Left renal pelvis (tissue), 4 donors: ENCODE data around the gene SIK3. TPM values are rescaled to one million over a fixed set of nuclear protein-coding genes. Genes with fewer than 3 reads are reported as not detected.
A peak's percentile ranks its signal among the peaks of the same experiment; 100 is the strongest.
"Not testable (repeated sequence)": the region's sequence is repeated elsewhere in the genome, so short reads cannot be mapped to it uniquely, and the experiment has no call there.

Source experiments
- DNase-seq, 4 donors: peaks; one replicate each; pipeline ENCODE4 v3.0.0-alpha.2; 2013; ENCODE audit warnings: low read depth in 4 of 4, low spot score in 3 of 4
- polyA plus RNA-seq, 4 donors: library from polyadenylated mRNA; unstranded; fragments of 120-200 nt; gene quantifications; one replicate each; pipeline ENCODE4 v1.2.1, GENCODE V29; 2013; ENCODE audit not compliant: insufficient read length in 4 of 4

SIK3 gene
- polyA plus RNA-seq, 4 donors, result 23.0 to 44.9 (median 33.6) TPM

- DNase-seq, result no peak
Measured at GRCh38 chr11:116853461-116854073, 244.7 kb downstream of the SIK3 start.

DNA sequence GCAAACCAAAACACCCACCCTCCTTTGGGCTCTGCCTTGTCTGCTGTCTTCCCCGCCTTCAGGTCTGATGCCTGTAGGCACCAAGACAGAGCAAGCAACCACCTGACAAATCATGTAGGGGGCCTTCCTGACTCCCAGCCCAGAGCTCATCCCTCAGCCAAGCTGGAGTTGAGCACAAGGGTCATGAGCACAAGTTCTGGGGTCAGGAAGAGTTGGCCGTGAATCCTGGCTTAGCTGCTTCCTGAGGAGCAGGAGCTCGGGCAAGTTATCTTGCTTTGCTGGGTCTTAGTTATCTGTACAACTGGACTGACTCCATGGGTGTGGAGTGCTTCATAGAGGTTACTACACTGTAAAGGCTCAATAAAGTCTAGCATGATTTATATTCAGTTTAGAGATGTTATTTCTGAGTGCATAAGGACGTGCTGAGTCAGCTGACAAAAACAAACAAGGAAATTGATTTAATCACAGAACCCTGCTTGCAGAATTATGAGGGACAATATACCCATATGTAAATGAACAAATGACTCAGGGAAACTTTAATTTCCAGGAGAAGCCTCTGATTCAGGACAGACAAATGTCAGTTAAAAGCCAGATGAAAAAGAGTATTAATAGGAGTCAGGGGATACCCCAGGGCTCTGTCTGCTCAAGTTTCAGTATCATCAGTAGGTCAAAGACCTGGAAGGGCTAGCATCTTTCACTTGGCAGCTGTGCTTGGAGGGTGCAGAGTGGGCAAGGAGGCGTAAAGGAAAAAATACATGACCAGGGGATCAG, 245.8 kb downstream of the SIK3 start:
- no peak for DNase-seq

GRCh38 chr11:116851626-116852025, 246.6 kb downstream of the SIK3 start:
- no peak for DNase-seq

DNA sequence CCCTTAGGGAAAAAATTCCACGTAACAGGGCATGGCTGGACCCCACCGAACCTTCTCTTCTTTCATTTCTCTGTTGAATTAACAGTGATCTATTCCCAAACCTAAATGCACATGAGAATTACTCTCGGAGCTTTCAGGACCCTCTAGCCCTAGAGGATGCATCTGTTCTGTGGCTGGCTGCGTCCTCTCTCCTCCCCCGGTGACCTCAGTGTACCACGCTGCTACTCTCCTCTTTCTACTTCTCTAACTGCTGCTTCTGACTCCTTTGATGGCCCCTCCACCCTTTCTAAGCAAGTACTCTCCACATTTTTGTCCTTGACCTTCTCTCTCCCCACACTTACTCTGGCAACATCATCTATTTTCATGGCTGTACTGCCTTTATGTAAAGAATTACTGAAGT, 248.7 kb downstream of the SIK3 start:
- no peak for DNase-seq

DNA sequence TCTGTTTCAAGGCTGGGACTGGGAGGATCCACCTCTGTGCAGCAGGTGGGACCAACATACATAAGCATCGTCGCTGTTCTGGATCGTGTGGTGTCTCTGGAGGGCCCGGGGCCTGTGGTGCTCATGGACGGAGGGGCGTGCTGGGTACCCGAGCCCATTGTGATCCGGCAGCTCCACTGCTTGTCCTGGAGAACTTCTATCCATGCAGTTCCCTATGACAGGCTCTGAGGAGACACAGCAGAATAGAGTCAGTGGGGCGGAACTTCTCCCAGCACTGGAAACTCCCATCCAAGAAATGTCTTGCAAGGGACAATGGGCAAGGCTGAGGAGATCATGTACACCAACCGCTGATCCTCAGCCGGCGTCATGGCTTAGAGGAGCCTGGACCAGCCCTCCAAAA, 249.2 kb downstream of the SIK3 start:
- DNase-seq, result no peak

GRCh38 chr11:116847612-116848011, 250.6 kb downstream of the SIK3 start:
- no peak for DNase-seq

DNA sequence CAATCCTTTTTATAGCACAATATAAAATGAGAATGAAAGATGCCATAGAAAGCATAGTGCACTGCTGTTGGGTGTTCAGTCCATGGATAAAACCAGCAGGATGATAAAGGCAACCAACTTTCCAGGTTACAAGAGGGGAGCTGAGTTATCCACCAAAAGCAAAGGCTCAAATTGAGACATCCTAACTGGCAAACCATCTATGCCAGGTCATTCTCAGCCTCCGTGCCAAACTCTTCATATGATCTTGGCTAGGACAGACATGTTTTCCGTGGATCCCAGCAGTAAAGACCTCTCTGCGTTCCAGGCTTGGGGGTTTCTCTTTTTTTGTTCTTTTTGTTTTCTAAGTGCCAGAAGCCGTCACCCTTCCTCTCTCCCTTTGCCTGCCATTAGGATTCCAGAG, 253.5 kb downstream of the SIK3 start:
- no peak for DNase-seq

DNA sequence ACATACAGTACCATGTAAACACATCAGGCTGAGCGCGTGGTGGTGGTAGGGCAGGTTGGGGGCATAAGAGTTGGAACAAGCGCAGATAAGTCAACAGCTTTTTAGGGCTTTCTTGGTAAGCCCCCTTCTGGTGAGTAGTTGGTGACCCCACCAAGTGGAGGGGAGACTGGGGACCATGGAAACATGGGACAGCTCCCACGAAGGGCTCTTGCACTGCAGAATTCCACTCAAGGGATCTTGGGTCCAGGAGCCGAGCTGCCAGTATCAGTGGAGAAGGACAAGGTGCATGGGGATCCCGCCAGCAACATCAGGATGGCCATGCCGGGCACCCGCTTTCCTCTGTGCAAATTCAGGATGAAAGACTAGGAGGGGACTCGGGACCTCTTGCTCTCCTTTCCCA, 254.6 kb downstream of the SIK3 start:
- DNase-seq, result no peak

DNA sequence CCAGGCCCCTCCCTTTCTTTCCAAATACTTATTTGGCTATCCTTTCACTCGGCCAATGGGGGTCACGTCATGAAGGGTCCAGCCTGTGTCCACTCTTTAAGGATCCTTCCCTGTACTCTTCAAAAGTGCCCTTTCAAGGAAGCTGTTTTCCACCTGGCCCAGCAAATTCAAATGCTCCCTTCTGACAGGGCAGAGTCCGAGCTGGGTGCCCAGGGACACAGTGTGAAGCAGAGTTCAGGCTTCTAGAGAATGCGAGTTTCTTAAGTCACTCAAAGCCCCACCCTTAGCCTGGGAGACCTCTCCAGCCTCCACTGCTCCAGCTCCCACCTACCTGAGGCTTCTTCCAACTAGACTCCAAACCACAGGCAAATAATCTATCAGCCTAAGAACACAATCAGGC, 255.3 kb downstream of the SIK3 start:
- DNase-seq, result no peak

GRCh38 chr11:116842117-116842516, 256.1 kb downstream of the SIK3 start:
- DNase-seq, result no peak

DNA sequence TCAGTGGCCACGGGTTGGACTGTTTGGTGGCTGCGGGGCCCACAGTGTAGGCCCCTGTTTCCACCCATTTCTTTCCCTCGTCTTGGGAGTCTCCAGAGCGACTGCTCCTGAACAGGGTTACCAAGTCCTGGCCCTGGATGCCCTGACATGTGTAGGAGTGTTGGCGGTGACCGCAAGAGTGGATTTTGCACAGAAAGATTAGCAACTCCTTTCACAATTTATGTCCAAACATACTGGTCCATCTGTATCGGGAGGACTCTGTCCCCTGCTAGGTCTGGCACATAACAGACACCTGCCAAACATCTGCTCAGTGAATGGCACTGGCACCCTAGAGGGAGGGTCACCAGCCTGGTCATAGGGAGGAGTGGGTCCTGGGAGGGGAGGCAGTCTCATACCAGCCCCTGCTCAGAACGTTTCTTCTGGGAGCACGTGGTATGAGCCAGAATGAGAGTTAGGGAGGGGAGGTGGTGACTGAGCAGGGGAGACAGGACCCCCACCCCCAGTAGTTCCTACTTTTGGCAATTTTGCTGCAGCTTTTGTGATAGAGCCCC, 257.4 kb downstream of the SIK3 start:
- DNase-seq, result no peak

DNA sequence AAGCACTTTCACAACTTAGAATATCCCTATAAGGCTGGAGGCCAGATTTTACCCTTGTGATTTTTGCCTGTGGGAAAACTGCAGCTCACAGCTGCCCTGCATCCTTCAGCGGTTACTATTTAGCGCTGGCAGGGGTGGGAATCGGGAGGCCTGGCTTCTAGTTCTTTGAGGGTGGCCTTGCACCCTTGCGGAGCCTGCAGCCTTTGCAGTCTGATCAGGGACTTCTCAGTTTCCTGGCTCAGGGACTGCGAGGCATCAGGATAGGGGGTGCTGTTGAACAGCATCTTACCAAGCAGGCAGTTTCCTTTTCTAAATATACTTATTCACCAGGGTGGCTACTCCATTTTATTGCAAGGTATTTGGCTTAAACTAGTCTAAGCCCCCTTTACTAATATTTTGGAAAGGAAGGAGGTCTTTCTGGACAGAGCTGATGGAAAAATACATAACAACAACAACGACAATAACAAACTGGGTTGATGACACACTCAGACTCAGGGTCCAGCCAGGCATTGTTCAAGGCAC, 257.9 kb downstream of the SIK3 start:
- no peak for DNase-seq

DNA sequence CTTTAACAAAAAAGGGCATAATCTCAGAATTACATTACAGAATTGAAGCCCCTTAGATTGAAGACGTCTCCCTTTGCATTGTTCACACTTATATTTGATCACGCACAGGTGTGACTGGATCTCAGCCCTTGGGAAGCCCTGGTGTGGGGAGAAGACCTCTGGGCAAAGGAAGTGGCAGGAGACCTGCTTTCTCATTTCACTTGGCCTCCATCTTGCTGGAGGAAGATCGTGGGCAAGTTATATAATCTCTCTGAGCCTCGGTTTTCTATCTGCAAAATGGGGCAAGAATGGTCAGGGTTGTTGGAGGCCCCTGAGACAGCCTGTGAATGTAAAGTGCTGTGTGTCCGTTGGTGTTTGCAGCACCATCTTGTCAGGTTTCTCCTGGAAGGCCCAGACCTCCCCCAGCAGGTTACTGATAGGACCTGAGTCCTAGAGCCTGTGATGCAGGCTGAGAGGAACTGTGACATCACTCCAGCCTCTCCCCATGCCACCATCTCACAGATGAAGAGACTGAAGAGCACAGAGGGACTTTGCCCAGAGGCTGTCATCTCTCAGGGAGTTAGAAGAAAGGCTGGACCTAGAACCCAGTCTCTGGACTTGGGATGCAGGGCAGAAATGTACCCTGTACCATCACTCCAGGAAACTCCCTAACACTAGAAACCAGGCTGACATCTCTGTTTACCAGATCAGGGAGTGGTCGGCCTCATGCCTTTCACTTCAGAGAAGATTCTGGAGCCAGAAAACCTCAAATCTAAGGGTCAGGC, 259.7 kb downstream of the SIK3 start:
- DNase-seq, result no peak

- DNase-seq, result peak in 2 of 4 donors; percentile 12 to 32
Measured at GRCh38 chr11:116837231-116838091, 260.8 kb downstream of the SIK3 start, which contains the start of gene APOA1. Gene APOA1, minus strand, starts transcription at chr11:116837622. Its CDS starts 235 bp downstream, at chr11:116837387.

GRCh38 chr11:116836632-116836991, 261.6 kb downstream of the SIK3 start:
- no peak for DNase-seq

GRCh38 chr11:116835791-116836631, 262.2 kb downstream of the SIK3 start:
- DNase-seq, result peak; percentile 82 to 86 (median 86)

DNA sequence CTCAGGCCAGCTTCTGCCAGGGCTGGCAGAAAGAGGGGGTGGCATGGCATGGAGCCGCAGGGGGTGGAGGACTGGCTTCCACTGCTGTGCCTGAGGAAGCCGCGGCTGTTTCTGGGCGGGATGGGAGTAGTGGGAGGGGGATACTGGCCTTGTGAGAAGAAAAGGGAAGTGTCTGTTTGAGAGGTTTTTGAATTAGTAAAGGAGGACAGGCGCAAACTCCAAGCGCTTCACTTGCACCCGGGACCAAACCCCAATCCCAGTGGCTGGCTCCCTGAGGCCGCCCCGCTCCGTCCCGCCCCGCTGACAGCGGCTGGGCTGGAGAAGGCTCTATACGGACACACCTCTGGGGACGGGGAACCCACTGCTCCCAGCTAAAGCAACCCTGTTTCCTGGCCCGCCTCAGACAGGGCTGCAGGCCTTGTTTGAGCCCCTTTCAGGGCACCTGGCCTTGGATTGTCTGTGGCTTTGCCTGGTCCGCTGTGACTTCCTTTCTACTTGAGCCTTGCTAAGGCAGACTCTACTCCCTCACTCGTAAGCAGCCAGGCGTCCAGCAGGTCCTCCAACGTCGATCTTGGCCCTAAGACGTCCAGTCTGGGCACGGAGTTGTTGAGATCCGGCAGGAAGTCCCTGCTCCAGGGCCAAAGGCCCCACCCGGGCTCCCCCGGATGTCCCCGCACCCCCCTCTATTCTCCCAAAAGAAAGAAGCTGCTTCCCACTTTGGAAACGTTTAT, 263.0 kb downstream of the SIK3 start:
- DNase-seq, result no peak

GRCh38 chr11:116834535-116835041, 263.6 kb downstream of the SIK3 start:
- DNase-seq, result not testable (repeated sequence)
